A673 (cell line): ENCODE measurements around the gene TMED10.

Source experiments
- EZH2 ChIP-seq: fragments of 200-600 bp; sonication (generic); IDR thresholded peaks from 2 replicates; pipeline ENCODE4 v1.6.1; 2017; ENCODE audit warnings: borderline replicate concordance, low read depth, mild to moderate bottlenecking, mixed read lengths, antibody characterized with exemption, low read length; ENCODE audit not compliant: poor library complexity, severe bottlenecking
- TF ChIP-seq, protein P1 (sequence below): fragments of 300-800, 200-600 bp; sonication (generic); conservative IDR thresholded peaks from 2 replicates; pipeline ENCODE4 v1.5.1; 2017; ENCODE audit warnings: low read depth, mild to moderate bottlenecking, antibody characterized with exemption, low read length, moderate library complexity, mixed read lengths

DNA sequence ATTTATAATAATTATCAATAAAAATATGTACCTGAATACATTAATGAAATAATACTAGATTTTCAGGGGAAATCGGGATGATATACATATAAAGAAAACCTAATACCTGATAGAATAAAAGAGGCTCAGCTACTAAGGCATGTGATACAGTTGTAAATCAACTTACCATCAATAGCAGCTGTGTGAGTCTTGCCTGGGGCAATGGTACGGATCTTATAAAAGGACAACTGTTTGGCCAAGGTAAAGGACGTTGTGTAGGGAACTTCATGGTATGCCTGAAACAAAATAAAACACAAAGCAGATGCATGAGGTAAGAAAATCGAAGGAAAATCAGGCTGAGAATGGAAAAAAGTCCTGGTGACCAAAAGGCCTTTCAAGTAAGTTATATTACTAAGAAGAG lies 74.9 kb downstream of the TMED10 start:
- TF ChIP-seq, protein P1, sequence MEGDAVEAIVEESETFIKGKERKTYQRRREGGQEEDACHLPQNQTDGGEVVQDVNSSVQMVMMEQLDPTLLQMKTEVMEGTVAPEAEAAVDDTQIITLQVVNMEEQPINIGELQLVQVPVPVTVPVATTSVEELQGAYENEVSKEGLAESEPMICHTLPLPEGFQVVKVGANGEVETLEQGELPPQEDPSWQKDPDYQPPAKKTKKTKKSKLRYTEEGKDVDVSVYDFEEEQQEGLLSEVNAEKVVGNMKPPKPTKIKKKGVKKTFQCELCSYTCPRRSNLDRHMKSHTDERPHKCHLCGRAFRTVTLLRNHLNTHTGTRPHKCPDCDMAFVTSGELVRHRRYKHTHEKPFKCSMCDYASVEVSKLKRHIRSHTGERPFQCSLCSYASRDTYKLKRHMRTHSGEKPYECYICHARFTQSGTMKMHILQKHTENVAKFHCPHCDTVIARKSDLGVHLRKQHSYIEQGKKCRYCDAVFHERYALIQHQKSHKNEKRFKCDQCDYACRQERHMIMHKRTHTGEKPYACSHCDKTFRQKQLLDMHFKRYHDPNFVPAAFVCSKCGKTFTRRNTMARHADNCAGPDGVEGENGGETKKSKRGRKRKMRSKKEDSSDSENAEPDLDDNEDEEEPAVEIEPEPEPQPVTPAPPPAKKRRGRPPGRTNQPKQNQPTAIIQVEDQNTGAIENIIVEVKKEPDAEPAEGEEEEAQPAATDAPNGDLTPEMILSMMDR: no peak
- no peak for TF ChIP-seq EZH2
